Activated CD8-positive, alpha-beta memory T cell treated with anti-CD3 and anti-CD28 coated beads for 36 hours (primary cell): ENCODE data around the gene TIGD3. TPM values are rescaled to one million over a fixed set of nuclear protein-coding genes. Genes with fewer than 3 reads are reported as not detected.

Experiments
- CTCF ChIA-PET: fragments of 350-600 bp; sonication (Branson Sonifier 250); formaldehyde crosslinking; loops from one replicate; lab custom pipeline; 2021; ENCODE audit warnings: antibody characterized with exemption; lab: Charles Lee
- POLR2A ChIA-PET: fragments of 350-600 bp; sonication (Branson Sonifier 250); formaldehyde crosslinking; loops from one replicate; lab custom pipeline; 2021; ENCODE audit warnings: antibody characterized with exemption; lab: Charles Lee
- total RNA-seq, 2 experiments: library from RNA; stranded (reverse); gene quantifications; one replicate each; pipeline ENCODE4 v1.2.3, GENCODE V29; 2021

The TIGD3 gene
- total RNA-seq, 2 experiments from 2014 or later = 0.65 TPM

DNA sequence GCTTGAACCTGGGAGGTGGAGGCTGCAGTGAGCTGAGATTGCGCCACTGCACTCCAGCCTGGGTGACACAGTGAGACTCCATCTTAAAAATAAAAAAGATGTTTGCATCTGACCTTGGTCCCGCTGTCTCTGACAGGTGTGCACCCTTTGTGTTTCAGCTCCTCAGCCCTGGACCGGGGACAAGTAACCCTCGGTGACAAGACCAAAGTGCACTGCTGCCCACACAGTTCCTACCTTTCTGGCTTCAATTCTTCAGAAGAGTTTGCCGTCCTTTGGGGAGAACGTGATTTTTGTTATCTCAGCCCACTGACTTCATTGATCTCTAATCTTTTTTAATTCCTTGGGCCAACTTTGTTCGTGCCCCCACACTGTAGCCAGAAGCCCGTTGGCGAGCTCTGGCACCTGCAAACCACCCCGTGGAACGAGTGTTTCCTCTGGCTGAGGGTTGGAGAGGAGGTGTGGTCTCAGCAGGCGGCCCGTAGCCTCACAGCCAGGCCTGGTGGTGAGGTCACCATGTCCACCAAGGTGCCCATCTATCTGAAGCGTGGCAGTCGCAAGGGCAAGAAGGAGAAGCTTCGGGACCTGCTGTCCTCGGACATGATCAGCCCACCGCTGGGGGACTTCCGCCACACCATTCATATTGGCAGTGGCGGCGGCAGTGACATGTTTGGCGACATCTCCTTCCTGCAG lies 34.0 kb upstream of the TIGD3 start:
- CTCF ChIA-PET = interaction anchor here (0.6 to 7.1 kb wide), 3 partner anchors 11 to 150 kb away, joined by 3 to 104 read pairs (median 3); partner anchors contain the start of gene DPF2
- POLR2A ChIA-PET = interaction anchor here (0.6 kb wide), 1 partner anchor 1136 kb away, joined by 3 read pairs; no protein-coding TSS in a partner anchor

DNA sequence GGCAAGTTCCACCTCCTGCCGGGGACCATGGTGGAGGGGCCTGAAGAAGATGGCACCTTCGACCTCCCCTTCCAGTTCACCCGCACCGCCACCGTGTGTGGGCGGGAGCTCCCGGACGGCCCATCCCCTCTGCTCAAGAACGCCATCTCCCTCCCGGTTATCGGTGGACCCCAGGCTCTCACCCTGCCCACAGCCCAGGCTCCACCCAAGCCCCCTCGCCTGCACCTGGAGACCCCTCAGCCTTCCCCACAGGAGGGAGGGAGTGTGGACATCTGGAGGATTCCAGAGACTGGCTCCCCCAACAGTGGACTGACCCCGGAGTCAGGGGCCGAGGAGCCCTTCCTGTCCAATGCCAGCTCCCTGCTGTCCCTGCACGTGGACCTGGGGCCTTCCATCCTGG lies 33.5 kb upstream of the TIGD3 start:
- ChIA-PET CTCF (interaction anchor here (0.6 to 7.1 kb wide), 2 partner anchors 11 to 47 kb away, joined by 3 to 104 read pairs; partner anchors contain the start of gene DPF2), POLR2A (interaction anchor here (0.6 kb wide), 1 partner anchor 1136 kb away, joined by 3 read pairs; no protein-coding TSS in a partner anchor)

DNA sequence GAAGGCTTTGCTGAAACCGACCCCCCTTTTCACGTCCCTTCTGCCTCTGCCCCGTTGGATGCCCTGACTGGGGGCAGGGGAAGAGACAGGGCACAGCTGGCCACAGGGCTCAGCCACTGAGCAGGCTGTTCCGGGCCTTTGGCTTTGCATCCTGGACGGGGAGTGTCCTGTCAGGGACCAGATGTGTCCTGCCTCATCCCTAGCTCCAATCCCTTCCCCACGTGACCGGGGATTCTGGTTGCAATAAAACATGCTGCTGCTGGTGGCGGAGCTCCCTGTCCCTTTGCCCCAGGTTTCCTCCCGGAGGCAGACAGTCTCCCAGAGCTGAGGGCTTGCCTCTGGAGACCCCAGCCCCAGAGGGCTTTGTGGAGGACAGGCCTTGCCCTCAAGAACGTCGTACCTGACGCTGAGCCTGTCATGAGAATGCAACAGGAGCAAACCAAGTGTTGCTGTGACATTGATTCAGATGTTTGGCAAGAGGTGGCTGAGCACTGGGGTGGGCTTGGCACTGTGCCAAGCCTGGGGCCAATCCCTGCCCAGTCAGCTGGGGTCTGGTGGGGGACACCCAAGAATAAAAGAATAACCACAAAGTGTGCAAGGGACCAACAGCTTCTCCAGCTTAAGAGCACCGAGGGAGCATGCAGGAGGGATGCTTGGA lies 32.6 kb upstream of the TIGD3 start:
- POLR2A ChIA-PET = no interaction called here
- CTCF ChIA-PET = no interaction called here

DNA sequence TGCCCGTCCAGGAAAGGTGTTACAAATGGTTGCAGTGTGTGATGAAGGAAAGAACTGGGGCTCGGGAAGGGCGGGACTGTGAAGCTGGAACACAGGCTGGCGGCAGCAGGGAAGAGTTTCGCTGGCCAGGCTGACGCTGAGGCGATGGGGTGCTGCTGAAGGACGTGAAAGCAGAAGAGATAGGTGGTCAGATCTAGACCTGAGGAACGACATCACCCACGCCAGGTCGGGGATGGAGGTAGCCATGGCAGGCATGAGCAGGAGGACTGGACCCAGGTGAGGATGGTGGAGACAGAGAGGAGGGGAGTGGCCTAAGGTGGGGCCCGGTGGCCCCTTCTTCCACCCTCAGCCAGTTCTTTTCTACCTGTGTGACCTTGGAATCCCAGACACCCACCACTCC lies 30.7 kb upstream of the TIGD3 start:
- POLR2A ChIA-PET = no interaction called here
- CTCF ChIA-PET = interaction anchor here (1.1 to 4.1 kb wide), 2 partner anchors 8 to 9 kb away, joined by 3 to 23 read pairs; partner anchors contain the start of genes CDC42EP2 and DPF2

DNA sequence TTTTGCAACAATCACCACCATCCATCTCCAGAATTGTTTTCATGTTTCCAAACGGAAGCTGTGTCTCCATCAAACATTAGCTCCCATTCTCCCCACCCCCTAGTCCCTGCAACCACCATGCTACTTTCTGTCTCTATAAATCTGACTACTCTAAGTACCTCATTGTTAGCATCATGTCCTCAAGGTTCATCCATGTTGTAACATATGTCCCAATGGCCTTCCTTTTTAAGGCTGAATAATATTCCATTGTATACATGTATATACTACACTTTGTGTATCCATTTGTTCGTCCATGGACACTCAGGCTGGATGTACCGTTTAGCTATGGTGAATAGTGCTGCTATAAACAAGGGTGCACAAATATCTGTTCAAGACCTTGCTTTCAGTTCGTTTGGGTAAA lies 29.1 kb upstream of the TIGD3 start:
- POLR2A ChIA-PET = no interaction called here
- CTCF ChIA-PET = interaction anchor here (1.4 to 4.1 kb wide), 2 partner anchors 10 to 100 kb away, joined by 5 to 23 read pairs; partner anchors contain the start of gene CDC42EP2

DNA sequence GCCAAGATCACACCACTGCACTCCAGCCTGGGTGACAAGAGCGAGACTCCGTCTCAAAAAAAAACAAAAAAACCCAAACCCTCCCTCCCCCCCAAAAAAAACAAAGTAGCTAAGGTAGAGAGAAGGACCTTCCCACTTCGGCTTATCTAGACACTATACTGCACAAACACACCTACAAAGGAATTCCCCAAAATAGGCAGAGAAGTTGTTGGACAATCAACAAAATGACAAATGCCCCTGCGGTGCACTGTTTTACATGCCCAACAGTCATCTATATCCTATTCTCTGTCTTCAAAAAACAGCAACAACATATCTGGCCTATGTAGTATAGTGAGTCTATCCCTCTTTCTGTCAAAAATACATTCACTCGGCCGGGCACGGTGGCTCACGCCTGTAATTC lies 27.5 kb upstream of the TIGD3 start:
- ChIA-PET POLR2A (no interaction called here), CTCF (interaction anchor here (4.1 kb wide), 1 partner anchor 12 kb away, joined by 23 read pairs; the partner anchor contains the start of gene CDC42EP2)

DNA sequence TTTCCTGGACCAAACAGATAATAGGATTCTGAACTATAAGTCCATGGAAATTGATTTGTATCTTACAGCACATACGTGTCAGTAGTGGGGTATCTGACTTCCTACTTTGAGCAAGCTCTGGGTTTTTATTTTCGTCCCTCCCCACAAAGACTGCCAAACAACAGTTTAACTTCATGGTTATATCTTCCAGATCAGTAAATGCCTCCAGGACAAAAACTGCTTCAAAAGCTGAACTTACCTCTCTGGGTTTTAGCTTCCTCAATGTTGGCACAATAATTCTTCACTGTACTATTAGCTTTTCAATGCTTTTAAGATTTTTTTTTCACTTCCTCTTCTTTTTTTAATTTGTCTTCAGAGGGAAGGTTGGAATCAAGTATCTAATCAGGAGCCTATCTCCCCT lies 25.1 kb upstream of the TIGD3 start:
- CTCF ChIA-PET = interaction anchor here (0.7 to 8.6 kb wide), 22 partner anchors 9 to 211 kb away, joined by 3 to 104 read pairs (median 4); partner anchors contain the start of genes CDC42EP2 and TIGD3
- POLR2A ChIA-PET = interaction anchor here (0.7 to 1.4 kb wide), 4 partner anchors 14 to 503 kb away, joined by 3 to 6 read pairs (median 4); partner anchors contain the start of genes CDC42EP2 and ZNRD2

DNA sequence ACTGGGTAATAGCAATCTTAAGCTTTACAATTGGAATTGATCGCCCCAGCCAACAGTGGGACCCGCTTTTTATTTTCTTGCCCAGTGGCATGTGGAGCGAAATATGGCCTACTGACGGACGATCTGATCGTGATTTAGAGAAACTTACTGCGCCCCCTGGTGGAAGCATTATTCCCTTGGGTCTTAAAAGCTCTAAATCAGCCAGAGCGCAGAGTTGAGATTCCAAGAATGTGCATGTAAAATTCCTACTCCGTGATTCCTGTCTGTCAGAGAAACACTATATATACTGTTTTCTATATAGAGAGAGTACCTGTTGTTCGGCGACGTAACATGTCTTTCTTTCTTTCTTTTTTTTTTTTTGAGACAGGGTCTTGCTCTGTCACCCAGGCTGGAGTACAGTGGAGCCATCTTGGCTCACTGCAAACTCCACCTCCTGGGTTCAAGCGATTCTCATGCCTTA lies 24.6 kb upstream of the TIGD3 start:
- ChIA-PET POLR2A (interaction anchor here (0.7 to 1.4 kb wide), 4 partner anchors 15 to 503 kb away, joined by 3 to 6 read pairs (median 4); partner anchors contain the start of genes CDC42EP2 and ZNRD2), CTCF (interaction anchor here (0.7 to 8.6 kb wide), 25 partner anchors 9 to 529 kb away, joined by 3 to 104 read pairs (median 3); partner anchors contain the start of genes CDC42EP2 and TIGD3)

DNA sequence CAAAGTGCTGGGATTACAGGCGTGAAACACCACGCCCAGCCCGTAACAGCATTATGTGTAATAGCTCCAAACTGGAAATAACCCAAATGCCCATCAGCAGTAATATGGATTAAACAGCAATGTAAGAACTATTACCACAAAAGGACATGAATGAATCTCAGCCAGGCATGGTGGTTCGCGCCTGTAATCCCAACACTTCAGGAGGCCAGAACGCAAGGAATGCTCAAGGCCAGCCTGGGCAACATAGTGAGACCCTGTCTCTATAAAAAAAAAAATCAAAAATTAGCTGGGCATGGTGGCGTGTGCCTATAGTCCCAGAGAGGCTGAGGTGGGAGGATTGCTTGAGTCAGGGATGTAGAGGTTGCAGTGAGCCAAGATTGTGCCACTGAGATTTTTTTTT lies 24.0 kb upstream of the TIGD3 start:
- ChIA-PET CTCF (interaction anchor here (0.7 to 8.6 kb wide), 22 partner anchors 8 to 564 kb away, joined by 3 to 104 read pairs (median 4); partner anchors contain the start of gene CDC42EP2), POLR2A (interaction anchor here (1.3 to 1.4 kb wide), 2 partner anchors 15 to 68 kb away, joined by 4 to 6 read pairs; partner anchors contain the start of gene CDC42EP2)

DNA sequence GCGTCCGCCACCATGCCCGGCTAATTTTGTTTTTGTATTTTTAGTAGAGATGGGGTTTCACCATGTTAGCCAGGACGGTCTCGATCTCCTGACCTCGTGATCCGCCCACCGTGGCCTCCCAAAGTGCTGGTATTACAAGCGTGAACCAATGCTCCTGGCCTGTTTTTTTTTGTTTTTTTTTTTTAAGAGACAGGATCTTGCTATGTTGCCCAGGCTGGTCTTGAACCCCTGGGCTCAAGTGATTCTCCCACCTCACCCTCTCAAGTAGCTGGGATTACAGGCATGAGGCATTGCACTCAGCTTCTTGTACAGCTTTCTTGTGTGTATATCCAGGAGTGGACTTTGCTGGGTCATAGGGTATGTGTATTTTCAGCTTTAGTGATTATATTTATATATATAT lies 22.0 kb upstream of the TIGD3 start:
- POLR2A ChIA-PET = interaction anchor here (0.6 to 1.3 kb wide), 5 partner anchors 17 to 521 kb away, joined by 3 to 9 read pairs (median 3); partner anchors contain the start of gene POLA2
- CTCF ChIA-PET = interaction anchor here (1.1 to 8.6 kb wide), 4 partner anchors 8 to 107 kb away, joined by 3 to 104 read pairs (median 6); partner anchors contain the start of gene CDC42EP2

DNA sequence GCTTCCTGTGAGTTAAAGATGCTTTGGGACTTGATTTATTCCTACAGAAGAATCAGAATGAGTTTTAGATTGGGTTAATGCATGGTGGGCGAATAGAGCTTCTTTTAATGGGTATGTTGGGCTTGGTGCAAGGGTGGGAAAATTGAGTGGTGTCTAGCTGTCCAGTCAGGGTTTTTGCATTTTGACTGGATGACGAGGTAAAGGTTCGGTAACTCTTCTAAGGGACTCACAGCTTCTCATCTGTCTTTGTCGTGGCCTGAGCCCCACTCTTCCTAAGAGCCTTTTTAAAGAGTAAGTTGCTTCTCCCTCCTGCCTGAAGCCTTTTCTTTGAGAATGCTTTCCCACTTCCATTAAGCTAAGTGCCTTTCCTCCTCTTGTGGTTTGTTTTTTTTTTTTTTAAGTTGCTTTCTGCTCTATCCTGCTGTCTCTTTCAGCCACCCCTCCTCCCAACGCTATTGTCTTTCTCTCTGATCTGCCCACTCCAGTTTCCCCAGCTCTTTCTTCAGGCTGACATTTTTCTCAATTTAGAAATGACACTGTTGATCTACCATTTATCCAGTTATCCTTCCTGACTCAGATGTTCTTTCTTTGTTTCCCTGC lies 19.8 kb upstream of the TIGD3 start:
- CTCF ChIA-PET = interaction anchor here (0.7 to 8.6 kb wide), 4 partner anchors 17 to 224 kb away, joined by 3 to 104 read pairs (median 4); partner anchors contain the start of gene CDC42EP2
- POLR2A ChIA-PET = interaction anchor here (0.6 kb wide), 1 partner anchor 141 kb away, joined by 4 read pairs; no protein-coding TSS in a partner anchor

DNA sequence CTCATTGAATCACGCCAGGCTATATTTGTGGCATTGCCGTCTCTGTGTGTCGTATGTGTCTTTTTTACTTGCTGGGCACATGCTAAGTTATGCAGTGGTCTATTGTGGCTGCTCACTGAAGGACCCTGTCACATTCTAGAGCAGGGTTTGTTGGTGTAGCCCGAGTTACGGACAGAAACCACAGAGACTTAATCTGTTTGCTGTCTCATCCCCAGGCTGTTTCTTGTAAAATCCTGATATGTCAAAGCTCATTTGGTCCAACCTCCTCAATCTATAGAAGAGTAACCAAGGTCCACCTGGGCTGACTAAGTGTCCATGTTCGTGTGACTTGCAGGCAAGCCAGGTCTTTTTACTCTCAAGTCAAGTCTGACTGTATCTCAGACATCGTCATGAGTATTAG lies 15.9 kb upstream of the TIGD3 start:
- CTCF ChIA-PET = interaction anchor here (1.1 to 2.5 kb wide), 2 partner anchors 9 kb away, joined by 6 to 9 read pairs; no protein-coding TSS in a partner anchor
- POLR2A ChIA-PET = no interaction called here

DNA sequence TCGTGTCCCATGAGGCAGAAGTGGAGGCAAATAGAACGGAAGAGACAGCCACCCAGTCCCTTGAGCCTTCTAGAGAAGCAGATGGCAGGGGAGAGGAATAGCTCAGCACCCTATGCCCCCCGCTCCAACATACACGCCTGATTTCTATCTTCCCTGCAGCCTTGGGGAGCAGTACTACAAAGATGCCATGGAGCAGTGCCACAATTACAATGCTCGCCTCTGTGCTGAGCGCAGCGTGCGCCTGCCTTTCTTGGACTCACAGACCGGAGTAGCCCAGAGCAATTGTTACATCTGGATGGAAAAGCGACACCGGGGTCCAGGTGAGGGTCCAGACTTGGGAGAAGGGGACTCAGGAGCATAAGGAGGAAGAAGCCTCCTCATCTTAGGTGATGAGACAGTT lies 14.3 kb upstream of the TIGD3 start:
- CTCF ChIA-PET = interaction anchor here (0.6 to 2.5 kb wide), 2 partner anchors 10 to 329 kb away, joined by 4 to 9 read pairs; no protein-coding TSS in a partner anchor
- POLR2A ChIA-PET = no interaction called here

DNA sequence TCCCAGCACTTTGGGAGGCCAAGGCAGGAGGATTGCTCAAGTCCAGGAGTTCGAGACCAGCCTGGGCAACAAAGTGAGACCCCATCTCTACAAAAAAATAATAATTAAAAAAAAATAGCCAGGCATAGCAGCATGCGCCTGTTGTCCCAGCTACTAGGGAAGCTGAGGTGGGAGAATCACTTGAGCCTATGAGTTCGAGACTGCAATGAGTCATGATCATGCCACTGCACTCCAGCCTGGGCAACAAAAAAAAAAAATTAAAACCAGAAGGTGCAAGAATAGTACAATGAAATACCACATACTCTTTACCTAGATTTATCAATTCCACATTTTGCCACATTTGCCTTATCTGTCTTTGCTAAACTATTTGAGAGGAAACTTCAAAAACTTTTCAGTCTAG lies 12.7 kb upstream of the TIGD3 start:
- ChIA-PET POLR2A (no interaction called here), CTCF (no interaction called here)

DNA sequence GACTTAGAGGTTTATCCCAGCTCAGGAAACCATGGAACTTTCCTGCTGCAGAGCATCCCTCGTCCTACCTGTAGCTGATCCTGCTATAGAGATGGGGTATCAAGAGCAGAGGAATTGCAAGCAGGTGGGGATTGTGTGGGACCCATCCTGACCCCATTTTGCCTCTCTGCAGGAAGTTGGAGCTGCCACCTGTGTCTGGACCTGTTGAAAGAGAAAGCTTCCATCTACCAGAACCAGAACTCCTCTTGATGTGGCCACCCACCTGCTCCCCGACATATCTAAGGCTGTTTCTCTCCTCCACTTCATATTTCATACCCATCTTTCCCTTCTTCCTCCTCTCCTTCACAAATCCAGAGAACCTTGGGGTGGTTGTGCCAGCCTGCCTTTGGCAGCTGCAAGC lies 3.0 kb upstream of the TIGD3 start:
- CTCF ChIA-PET = interaction anchor here (1.3 kb wide), 1 partner anchor 156 kb away, joined by 3 read pairs; no protein-coding TSS in a partner anchor
- POLR2A ChIA-PET = no interaction called here

DNA sequence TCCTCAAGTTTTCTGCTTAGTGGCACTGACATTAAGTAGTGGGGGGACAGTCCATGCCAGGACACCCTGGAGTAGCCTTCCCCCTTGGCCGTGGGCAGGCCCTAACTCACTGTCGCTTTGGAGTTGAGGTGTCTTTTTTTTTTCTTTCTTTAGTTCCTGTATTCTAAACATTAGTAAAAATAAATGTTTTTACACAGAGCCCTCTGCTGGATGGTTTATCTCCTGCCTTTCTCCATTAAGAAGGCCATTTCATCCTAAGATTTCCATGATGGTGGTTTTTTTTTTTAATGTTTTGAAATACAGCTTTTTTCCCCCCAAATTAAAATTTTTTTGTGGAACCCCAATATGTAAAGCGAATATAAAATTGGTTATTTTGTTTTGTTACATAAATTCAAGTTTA lies 1.8 kb upstream of the TIGD3 start:
- CTCF ChIA-PET = interaction anchor here (1.2 kb wide), 1 partner anchor 23 kb away, joined by 3 read pairs; no protein-coding TSS in a partner anchor
- POLR2A ChIA-PET = no interaction called here

DNA sequence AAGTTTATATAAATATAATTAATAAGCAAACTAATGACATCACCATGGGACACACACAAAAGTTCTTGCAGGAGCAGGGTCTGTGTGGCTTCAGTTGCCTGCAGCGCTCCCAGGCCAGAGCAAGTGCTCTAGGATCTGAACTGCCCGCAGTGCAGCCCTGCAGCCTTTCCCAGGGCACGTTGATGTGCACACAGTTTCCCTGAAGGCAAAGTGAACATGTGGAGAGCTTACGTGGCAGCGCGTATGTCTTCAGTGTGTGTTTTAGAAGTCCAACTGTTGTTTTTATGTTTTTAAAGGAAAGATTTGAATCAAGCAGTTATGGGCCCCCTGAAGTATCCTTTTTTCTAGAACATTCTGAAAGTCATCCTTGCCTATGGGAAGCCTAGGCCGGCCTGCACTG lies 1.2 kb upstream of the TIGD3 start:
- ChIA-PET POLR2A (no interaction called here), CTCF (no interaction called here)

DNA sequence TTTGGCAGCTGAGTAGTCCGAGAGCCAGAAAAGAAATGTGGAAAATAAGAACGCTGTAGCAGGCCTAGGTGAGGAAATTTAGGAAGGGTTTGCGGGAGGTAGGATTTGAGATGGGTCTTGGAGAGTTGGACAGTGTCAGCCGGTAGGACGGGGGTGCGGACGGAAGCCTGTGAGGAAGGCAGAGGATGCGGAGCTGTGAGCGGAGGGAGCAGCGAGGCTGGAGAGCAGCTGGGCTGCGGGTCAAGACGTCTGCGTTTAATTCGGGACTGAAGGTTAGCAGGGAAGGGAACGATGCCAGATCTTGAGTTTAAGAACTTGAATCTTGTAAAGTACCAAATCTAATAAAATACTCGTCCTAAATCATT lies 669 bp upstream of the TIGD3 start:
- ChIA-PET CTCF (interaction anchor here (0.8 to 1.1 kb wide), 2 partner anchors 24 to 157 kb away, joined by 3 to 6 read pairs; no protein-coding TSS in a partner anchor), POLR2A (interaction anchor here (0.9 kb wide), 1 partner anchor 154 kb away, joined by 3 read pairs; no protein-coding TSS in a partner anchor)
